ENCODE measurements around the gene PRRC2A. TPM values are rescaled to one million over a fixed set of nuclear protein-coding genes. Genes with fewer than 3 reads are reported as not detected.

Gene PRRC2A
- total and polyA plus RNA-seq, 2 experiments from 2014 or later, result 42.5 to 46.0 TPM

DNA sequence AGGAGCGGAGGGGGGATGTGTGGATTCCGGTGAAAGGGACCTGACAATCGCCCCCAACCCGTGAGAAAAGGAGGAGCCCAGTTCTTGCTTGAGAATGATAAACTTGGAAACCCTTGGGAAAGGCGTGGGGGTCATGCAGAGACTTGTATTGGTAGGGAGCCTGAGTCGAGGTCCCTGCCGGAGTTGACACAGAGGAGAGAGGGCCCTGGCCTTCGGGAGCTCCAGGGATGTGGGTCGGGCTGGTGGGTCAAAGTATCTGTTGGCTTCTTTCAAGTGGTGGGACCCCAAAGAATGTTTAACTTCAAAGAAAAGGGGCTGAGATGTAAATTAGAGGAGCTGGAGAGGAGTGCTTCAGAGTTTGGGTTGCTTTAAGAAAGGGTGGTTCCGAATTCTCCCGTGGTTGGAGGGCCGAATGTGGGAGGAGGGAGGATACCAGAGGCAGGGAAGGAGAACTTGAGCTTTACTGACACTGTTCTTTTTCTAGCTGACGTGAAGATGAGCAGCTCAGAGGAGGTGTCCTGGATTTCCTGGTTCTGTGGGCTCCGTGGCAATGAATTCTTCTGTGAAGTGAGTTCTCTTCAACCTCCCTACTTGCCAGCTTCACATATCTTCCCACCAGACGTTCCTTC is 45.9 kb downstream of the PRRC2A start:
- peak overlapping the region; percentile 78 for H3K27ac ChIP-seq
- DNase-seq, result peak; percentile 65

DNA sequence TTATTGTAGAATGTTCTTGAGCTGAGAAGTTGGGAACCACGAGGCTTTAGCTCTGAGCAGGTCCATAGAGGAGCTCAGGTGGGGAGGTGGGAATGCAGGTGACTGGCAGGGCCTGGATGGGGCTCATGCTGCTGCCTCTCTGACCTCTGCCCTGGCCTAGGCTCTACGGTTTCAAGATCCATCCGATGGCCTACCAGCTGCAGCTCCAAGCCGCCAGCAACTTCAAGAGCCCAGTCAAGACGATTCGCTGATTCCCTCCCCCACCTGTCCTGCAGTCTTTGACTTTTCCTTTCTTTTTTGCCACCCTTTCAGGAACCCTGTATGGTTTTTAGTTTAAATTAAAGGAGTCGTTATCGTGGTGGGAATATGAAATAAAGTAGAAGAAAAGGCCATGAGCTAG is 49.2 kb downstream of the PRRC2A start, which contains the start of gene LY6G5B:
Gene LY6G5B, plus strand, starts transcription at position 301 of the 400 bp plus-strand sequence. CDS start 975 bp downstream, outside the sequence.
- DNase-seq, result no peak
- Histone ChIP-seq H3K36me3 (ENCODE audit: low read depth) (peaks cover 28% of the 10 kb centered on the region), H3F3A (ENCODE audit: insufficient read depth) (peaks cover 22% of the 10 kb centered on the region), H2AFZ (no peak within 1 kb of the TSS), H3K9me3 (ENCODE audit: low read depth) (no peaks in the 10 kb centered on the region), H3K27me3 (replicated peaks; ENCODE audit: insufficient read depth) (no peaks in the 10 kb centered on the region), H3K9me2 (ENCODE audit: insufficient read depth) (no peaks in the 10 kb centered on the region), H3K79me2 (ENCODE audit: insufficient read depth) (peaks cover 49% of the 10 kb centered on the region), H3K4me3 (no peak within 1 kb of the TSS), H3K27ac (no peak within 1 kb of the TSS), H3K4me1 (ENCODE audit: insufficient read depth) (peaks cover 6% of the 10 kb centered on the region; the same call in 1 of the 2 replicates), H3K9ac (peak within 1 kb of the TSS; percentile 93; the same call in 1 of the 2 replicates), H3K4me2 (ENCODE audit: unreplicated experiment) (no peak within 1 kb of the TSS), H4K20me1 (ENCODE audit: insufficient read depth) (no peaks in the 10 kb centered on the region)
- TF ChIP-seq EZH2 (IDR thresholded peaks at IDR 0.05; ENCODE audit: insufficient read depth, poor library complexity, severe bottlenecking), result no peak
- no peak for TF ChIP-seq EZH2phosphoT487 (IDR thresholded peaks at IDR 0.05; ENCODE audit: insufficient read depth, low read depth)
- in situ Hi-C loops (cut with MboI), result no loop called here
- WGBS, 2 experiments (ENCODE audit: low coverage in 1 of 2, low lambda C conversion rate in 2 of 2, missing lambda C conversion rate in 2 of 2), result 81% methylated on average over 8 of the region's 8 CpGs

More for the DNA sequence above, 45.9 kb downstream of the PRRC2A start:
- H3K27me3 ChIP-seq (replicated peaks; ENCODE audit: insufficient read depth), result no peaks in the 10 kb centered on the region
- WGBS, 2 experiments (ENCODE audit: low coverage in 1 of 2, low lambda C conversion rate in 2 of 2, missing lambda C conversion rate in 2 of 2), result 0 to 2% methylated on average over 14 to 15 of the region's 15 CpGs
- H3K4me1 ChIP-seq (ENCODE audit: insufficient read depth), result peaks cover 15% of the 10 kb centered on the region
- H3K79me2 ChIP-seq (ENCODE audit: insufficient read depth), result peaks cover 77% of the 10 kb centered on the region
- H3K36me3 ChIP-seq (ENCODE audit: low read depth), result peaks cover 21% of the 10 kb centered on the region
- H4K20me1 ChIP-seq (ENCODE audit: insufficient read depth), result no peaks in the 10 kb centered on the region
- H3K4me3 ChIP-seq, result peak overlapping the region; percentile 89
- no peaks in the 10 kb centered on the region for H3K9me3 ChIP-seq (ENCODE audit: low read depth)
- peak overlapping the region; percentile 54 for H2AFZ ChIP-seq
- H3K9ac ChIP-seq, result peak overlapping the region; percentile 93
- peak overlapping the region; percentile 90 for H3K4me2 ChIP-seq (ENCODE audit: unreplicated experiment)
- in situ Hi-C loops (cut with MboI), result no loop called here
- H3K9me2 ChIP-seq (ENCODE audit: insufficient read depth), result no peaks in the 10 kb centered on the region
- no peak for TF ChIP-seq EZH2phosphoT487 (IDR thresholded peaks at IDR 0.05; ENCODE audit: insufficient read depth, low read depth)
- TF ChIP-seq EZH2 (IDR thresholded peaks at IDR 0.05; ENCODE audit: insufficient read depth, poor library complexity, severe bottlenecking), result no peak
- peaks cover 32% of the 10 kb centered on the region for H3F3A ChIP-seq (ENCODE audit: insufficient read depth)

DNA sequence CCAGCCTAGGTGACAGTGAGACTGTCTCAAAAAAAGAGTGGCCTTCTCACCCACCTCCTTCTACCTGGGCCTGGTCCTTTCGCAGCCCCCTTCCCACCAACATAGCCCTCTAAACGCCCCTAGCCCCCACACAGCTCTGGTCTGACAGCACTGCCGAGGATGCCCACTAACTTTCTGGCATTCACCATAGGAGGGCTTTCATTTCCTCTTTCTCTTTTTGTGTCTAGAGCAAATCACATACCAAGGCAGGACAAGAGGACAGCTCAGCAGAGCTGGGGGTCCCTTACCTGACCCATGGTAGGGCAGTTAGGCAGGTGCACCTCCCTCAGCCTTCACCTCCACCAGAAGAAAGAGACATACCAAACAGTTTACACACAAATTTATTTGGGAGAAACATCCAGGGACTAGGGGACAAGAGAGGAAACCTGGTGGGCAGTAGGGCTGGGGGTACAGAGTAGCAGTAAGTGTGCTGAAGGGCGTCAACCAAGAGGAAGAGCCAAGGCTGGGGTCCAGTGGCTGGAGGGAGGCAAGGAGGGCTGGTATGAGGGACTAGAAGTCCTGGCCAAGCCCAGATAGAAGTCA is 55.9 kb downstream of the PRRC2A start:
- Histone ChIP-seq H3K36me3 (ENCODE audit: low read depth) (peaks cover 7% of the 10 kb centered on the region; the same call in 1 of the 2 replicates), H3K9me3 (ENCODE audit: low read depth) (no peaks in the 10 kb centered on the region), H3K4me1 (ENCODE audit: insufficient read depth) (peaks cover 4% of the 10 kb centered on the region; the same call in 1 of the 2 replicates), H3K9ac (no peak overlapping the region), H4K20me1 (ENCODE audit: insufficient read depth) (no peaks in the 10 kb centered on the region), H3F3A (ENCODE audit: insufficient read depth) (peaks cover 32% of the 10 kb centered on the region), H3K4me3 (no peak overlapping the region), H2AFZ (peak overlapping the region; percentile 45; the same call in 1 of the 2 replicates), H3K9me2 (ENCODE audit: insufficient read depth) (no peaks in the 10 kb centered on the region), H3K79me2 (ENCODE audit: insufficient read depth) (no peaks in the 10 kb centered on the region), H3K27ac (no peak overlapping the region), H3K4me2 (ENCODE audit: unreplicated experiment) (no peak overlapping the region), H3K27me3 (replicated peaks; ENCODE audit: insufficient read depth) (no peaks in the 10 kb centered on the region)
- WGBS, 2 experiments (ENCODE audit: low coverage in 1 of 2, low lambda C conversion rate in 2 of 2, missing lambda C conversion rate in 2 of 2), result 88 to 89% methylated on average over 4 of the region's 4 CpGs
- no peak for DNase-seq
- TF ChIP-seq EZH2 (IDR thresholded peaks at IDR 0.05; ENCODE audit: insufficient read depth, poor library complexity, severe bottlenecking), result no peak
- no peak for TF ChIP-seq EZH2phosphoT487 (IDR thresholded peaks at IDR 0.05; ENCODE audit: insufficient read depth, low read depth)
- in situ Hi-C loops (cut with MboI), result no loop called here

DNA sequence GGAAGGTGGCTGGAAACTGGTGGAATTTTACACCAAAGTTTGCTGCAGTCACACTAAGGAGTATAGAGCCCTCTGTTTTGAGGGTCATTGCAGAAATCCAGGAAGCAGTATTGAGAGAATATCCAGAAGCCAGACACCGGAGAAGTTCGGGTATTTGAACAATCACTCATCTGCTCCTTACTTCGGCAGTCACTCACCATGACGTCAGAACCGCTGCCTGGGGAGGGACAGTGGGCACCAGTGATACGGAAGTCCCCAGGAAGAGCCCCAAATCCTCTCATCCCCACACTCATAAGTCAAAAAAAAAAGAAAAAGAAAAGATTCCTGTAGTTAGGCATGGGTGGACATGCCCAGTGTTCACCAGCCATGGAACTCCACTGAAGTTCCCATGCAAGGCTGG is 56.4 kb downstream of the PRRC2A start:
- peak; percentile 36 for DNase-seq
- in situ Hi-C loops (cut with MboI), result no loop called here
- WGBS, 2 experiments (ENCODE audit: low coverage in 1 of 2, low lambda C conversion rate in 2 of 2, missing lambda C conversion rate in 2 of 2), result 10 to 21% methylated on average over 6 of the region's 6 CpGs

More for the DNA sequence above, 56.4 kb downstream of the PRRC2A start:
- H3F3A ChIP-seq (ENCODE audit: insufficient read depth), result peaks cover 36% of the 10 kb centered on the region
- no peak overlapping the region for H3K27ac ChIP-seq
- no peaks in the 10 kb centered on the region for H3K9me3 ChIP-seq (ENCODE audit: low read depth)
- no peaks in the 10 kb centered on the region for H3K79me2 ChIP-seq (ENCODE audit: insufficient read depth)
- no peaks in the 10 kb centered on the region for H3K27me3 ChIP-seq (replicated peaks; ENCODE audit: insufficient read depth)
- no peak overlapping the region for H3K4me3 ChIP-seq
- H3K4me2 ChIP-seq (ENCODE audit: unreplicated experiment), result no peak overlapping the region
- peaks cover 9% of the 10 kb centered on the region; the same call in 1 of the 2 replicates for H3K4me1 ChIP-seq (ENCODE audit: insufficient read depth)
- TF ChIP-seq EZH2phosphoT487 (IDR thresholded peaks at IDR 0.05; ENCODE audit: insufficient read depth, low read depth) (no peak), EZH2 (IDR thresholded peaks at IDR 0.05; ENCODE audit: insufficient read depth, poor library complexity, severe bottlenecking) (no peak)
- H3K36me3 ChIP-seq (ENCODE audit: low read depth), result peaks cover 5% of the 10 kb centered on the region; the same call in 1 of the 2 replicates
- no peaks in the 10 kb centered on the region for H3K9me2 ChIP-seq (ENCODE audit: insufficient read depth)
- H2AFZ ChIP-seq, result peak overlapping the region; percentile 45
- no peak overlapping the region for H3K9ac ChIP-seq
- no peaks in the 10 kb centered on the region for H4K20me1 ChIP-seq (ENCODE audit: insufficient read depth)
